ENCODE measurements around the gene GSAP.
"Not testable (repeated sequence)": the region's sequence is repeated elsewhere in the genome, so short reads cannot be mapped to it uniquely, and the experiment has no call there.

The GSAP gene

GRCh38 chr7:77275663-77276062 lies 140.5 kb downstream of the GSAP start:
- not testable (repeated sequence) for DNase-seq

GRCh38 chr7:77271766-77272165 lies 144.4 kb downstream of the GSAP start:
- no peak for DNase-seq

DNA sequence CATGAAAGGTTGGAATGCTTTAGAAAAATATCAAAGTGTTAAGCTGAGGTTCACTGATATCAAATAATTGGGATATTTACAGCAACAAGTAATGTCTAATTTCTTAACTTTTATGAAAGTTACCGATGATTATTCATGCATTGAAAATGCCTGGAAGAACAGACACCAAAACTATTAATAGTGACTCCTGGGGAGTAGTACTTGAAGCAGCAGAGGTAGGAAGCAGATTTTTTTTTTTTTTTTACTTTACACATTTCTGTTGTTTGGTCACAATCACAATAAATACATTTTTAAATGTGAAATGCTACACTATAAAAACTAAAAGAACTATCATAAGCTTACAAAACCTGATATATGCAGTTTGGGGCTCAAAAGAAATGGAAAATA lies 146.1 kb downstream of the GSAP start:
- no peak for DNase-seq

DNA sequence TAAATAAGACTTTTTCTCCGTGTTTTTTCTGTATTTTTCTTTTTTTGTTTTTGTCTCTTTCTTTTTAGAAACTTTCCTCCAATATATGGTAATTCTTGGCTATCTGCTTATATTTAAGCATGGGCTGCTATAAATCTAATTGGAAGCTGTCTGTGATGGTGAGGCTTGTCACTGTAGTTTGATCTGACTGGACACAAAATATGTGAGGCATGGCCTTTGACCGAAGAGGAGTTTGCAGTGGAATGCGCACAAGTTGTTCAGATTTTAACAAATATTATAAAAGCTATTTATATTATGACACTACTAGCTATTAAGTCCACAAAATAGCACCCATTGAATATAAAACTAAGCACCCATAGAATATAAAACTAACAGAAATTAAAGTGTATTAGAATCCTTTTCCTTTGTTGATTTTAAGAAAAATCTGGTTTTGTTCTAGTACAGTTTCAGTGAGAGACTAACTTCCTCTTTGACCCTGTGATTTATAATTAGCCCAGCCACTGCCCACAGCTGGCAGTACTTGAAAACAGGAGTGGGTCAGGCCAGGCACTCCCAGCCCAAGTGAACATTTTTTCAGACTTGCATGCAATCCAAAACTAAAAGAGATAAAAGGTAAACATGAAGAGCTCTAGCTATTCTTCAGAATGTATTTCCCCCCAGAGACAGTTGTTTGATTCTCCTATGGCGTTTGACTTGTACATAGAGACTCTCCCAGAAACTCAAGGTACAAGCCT lies 146.6 kb downstream of the GSAP start:
- no peak for DNase-seq

GRCh38 chr7:77266291-77266794 lies 149.8 kb downstream of the GSAP start:
- no peak for DNase-seq

DNA sequence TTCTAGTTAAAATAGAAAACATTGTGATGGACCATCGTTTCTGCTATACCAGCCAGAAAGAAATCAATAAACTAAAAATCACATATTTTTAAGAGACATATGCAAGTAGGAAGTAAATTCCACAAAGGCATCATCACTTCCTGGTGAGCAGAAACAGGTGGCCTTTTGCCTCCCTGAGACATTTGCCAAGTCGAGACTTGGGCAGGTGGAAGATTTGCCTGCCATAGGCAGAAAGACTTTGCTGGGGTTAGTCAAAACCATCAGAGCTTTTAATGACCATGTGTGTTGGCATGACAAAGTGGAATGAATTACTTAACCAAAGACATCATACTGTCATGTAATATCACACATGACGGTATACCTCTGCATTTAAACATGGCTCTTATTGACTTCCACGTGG lies 150.5 kb downstream of the GSAP start:
- no peak for DNase-seq

- no peak for DNase-seq
Observed at GRCh38 chr7:77262316-77262715, 153.8 kb downstream of the GSAP start.
